Ishikawa (cell line): ENCODE data around the gene PABPN1L.

ENCODE experiments used
- CEBPB ChIP-seq: IDR thresholded peaks from 2 replicates; pipeline ENCODE4 v1.6.1; 2012
- CREB1 ChIP-seq: IDR thresholded peaks from 2 replicates; pipeline ENCODE4 v1.6.1; 2012; ENCODE audit warnings: low read depth
- EGR1 ChIP-seq: IDR thresholded peaks from 2 replicates; pipeline ENCODE4 v1.6.1; 2012
- EP300 ChIP-seq: IDR thresholded peaks from 2 replicates; pipeline ENCODE4 v1.6.1; 2012; ENCODE audit warnings: borderline replicate concordance
- FOXM1 ChIP-seq: IDR thresholded peaks from 2 replicates; pipeline ENCODE4 v1.6.1; 2012; ENCODE audit warnings: low read depth, borderline replicate concordance
- NFIC ChIP-seq: IDR thresholded peaks from 2 replicates; pipeline ENCODE4 v1.6.1; 2012
- RAD21 ChIP-seq: IDR thresholded peaks from 2 replicates; pipeline ENCODE4 v1.6.1; 2012; ENCODE audit warnings: low read depth
- TAF1 ChIP-seq: IDR thresholded peaks from 2 replicates; pipeline ENCODE4 v1.6.1; 2012; ENCODE audit warnings: low read depth, mild to moderate bottlenecking
- TCF12 ChIP-seq: IDR thresholded peaks from 2 replicates; pipeline ENCODE4 v1.6.1; 2012; ENCODE audit warnings: low read depth
- TEAD4 ChIP-seq: IDR thresholded peaks from 2 replicates; pipeline ENCODE4 v1.6.1; 2012
- YY1 ChIP-seq: IDR thresholded peaks from 2 replicates; pipeline ENCODE4 v1.6.1; 2012; ENCODE audit warnings: low read depth
- ZBTB7A ChIP-seq: IDR thresholded peaks from 2 replicates; pipeline ENCODE4 v1.6.1; 2012; ENCODE audit warnings: low read depth
- TF ChIP-seq, protein P1 (sequence below): IDR thresholded peaks from 2 replicates; pipeline ENCODE4 v1.6.1; 2012
- TF ChIP-seq, protein P2 (sequence below): IDR thresholded peaks from 2 replicates; pipeline ENCODE4 v1.6.1; 2012; ENCODE audit warnings: low read depth, mild to moderate bottlenecking
- TF ChIP-seq, protein P3 (sequence below): IDR thresholded peaks from 2 replicates; pipeline ENCODE4 v1.6.1; 2012

Gene PABPN1L

DNA sequence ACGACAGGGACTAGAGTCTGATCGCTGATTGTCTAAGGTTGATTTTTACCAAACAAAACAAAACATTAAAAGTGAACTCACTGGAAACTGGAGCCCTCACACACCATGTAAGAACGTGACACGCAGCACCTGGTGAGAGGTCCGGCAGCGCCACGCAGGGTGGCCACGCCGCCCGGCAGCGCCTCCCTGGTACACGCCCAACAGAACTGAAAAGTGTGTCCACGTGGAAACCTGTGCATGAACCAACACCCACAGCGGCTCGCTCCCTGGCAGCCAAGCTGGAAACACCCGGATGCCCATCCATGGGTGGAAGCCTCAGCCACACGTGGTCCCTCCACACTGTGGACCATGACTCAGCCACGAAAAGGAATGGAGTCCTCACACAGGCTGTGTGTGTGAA, 18.8 kb downstream of the PABPN1L start:
- TF ChIP-seq FOXM1 (no peak), EGR1 (no peak), YY1 (no peak), ZBTB7A (no peak), TCF12 (no peak), TAF1 (no peak), CREB1 (no peak), NFIC (no peak)
- TF ChIP-seq, protein P1, sequence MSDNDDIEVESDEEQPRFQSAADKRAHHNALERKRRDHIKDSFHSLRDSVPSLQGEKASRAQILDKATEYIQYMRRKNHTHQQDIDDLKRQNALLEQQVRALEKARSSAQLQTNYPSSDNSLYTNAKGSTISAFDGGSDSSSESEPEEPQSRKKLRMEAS = no peak
- TF ChIP-seq, protein P2, sequence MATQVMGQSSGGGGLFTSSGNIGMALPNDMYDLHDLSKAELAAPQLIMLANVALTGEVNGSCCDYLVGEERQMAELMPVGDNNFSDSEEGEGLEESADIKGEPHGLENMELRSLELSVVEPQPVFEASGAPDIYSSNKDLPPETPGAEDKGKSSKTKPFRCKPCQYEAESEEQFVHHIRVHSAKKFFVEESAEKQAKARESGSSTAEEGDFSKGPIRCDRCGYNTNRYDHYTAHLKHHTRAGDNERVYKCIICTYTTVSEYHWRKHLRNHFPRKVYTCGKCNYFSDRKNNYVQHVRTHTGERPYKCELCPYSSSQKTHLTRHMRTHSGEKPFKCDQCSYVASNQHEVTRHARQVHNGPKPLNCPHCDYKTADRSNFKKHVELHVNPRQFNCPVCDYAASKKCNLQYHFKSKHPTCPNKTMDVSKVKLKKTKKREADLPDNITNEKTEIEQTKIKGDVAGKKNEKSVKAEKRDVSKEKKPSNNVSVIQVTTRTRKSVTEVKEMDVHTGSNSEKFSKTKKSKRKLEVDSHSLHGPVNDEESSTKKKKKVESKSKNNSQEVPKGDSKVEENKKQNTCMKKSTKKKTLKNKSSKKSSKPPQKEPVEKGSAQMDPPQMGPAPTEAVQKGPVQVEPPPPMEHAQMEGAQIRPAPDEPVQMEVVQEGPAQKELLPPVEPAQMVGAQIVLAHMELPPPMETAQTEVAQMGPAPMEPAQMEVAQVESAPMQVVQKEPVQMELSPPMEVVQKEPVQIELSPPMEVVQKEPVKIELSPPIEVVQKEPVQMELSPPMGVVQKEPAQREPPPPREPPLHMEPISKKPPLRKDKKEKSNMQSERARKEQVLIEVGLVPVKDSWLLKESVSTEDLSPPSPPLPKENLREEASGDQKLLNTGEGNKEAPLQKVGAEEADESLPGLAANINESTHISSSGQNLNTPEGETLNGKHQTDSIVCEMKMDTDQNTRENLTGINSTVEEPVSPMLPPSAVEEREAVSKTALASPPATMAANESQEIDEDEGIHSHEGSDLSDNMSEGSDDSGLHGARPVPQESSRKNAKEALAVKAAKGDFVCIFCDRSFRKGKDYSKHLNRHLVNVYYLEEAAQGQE = no peak
- TF ChIP-seq, protein P3, sequence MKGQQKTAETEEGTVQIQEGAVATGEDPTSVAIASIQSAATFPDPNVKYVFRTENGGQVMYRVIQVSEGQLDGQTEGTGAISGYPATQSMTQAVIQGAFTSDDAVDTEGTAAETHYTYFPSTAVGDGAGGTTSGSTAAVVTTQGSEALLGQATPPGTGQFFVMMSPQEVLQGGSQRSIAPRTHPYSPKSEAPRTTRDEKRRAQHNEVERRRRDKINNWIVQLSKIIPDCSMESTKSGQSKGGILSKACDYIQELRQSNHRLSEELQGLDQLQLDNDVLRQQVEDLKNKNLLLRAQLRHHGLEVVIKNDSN = no peak

DNA sequence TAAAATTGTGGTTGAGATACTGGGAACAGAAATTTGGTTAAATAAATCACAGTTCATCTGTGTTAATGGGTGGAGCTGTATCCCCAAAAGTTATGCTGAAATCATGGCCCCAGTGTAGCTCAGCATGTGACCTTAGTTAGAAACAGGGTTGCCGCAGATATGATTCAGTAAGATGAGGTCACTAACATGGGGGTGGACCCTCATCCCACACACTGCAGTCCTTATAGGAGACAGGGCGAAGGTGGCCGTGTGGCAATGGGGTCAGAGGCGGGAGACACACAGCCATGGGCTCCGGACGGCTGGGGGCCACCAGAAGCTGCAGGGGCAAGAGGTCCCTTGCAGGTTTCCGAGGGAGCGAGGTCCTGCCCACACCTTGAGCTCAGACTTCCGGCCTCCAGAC, 20.4 kb downstream of the PABPN1L start:
- TF ChIP-seq TEAD4 = no peak
- TF ChIP-seq RAD21 = no peak
- no peak for TF ChIP-seq EGR1
- TF ChIP-seq NFIC = no peak
- TF ChIP-seq TAF1 = no peak
- TF ChIP-seq, protein P3 = no peak
- no peak for TF ChIP-seq EP300
- no peak for TF ChIP-seq CEBPB
- TF ChIP-seq YY1 = no peak

DNA sequence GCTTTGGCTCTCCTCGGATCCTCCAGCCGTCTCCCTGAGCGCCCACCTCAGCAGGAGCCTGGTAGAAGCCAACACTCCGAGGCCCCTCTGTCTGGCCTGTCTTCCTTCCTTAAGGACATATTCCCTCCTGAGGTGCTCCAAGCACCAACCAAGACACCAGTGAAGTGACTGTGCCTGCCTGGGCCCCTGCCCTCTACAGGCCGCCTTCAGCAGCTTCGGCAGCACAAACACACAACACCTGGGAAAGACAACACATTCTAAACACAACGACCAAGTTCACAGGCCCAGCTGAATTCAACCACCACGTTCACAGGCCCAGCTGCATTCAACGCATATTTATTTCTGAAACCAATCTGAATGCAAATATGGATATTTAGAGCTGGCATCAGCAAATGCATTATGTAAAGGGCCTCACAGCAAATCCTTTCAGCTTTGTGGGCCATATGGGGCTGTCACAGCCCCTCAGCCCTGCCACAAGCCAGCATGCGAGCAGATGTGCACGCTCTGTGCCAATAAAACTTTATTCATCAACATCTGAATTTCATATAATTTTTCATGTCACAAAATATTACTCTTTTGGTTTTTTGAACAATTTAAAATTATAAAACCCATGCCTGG, 21.9 kb downstream of the PABPN1L start:
- TF ChIP-seq EGR1 (no peak), RAD21 (no peak), TCF12 (no peak)
- TF ChIP-seq, protein P3 = no peak

DNA sequence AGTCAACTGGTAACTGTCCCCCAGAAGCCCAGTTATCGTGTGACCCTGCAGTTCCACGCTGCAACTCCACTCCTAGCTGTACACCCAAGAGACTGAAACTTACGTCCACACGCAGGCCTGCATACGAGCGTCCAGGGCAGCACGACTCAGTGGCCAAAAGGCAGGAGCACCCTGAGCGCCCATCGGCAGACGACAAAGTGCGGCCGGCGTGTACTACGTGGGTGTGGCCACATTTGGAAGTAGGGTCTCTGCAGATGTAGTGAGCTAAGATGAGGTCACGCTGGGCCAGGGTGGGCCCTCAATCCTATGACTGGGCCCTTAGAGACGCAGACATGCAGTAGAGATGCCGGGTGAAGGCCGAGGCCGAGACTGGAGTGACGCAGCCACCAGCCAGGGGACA, 23.2 kb downstream of the PABPN1L start:
- no peak for TF ChIP-seq ZBTB7A
- TF ChIP-seq CEBPB = no peak

DNA sequence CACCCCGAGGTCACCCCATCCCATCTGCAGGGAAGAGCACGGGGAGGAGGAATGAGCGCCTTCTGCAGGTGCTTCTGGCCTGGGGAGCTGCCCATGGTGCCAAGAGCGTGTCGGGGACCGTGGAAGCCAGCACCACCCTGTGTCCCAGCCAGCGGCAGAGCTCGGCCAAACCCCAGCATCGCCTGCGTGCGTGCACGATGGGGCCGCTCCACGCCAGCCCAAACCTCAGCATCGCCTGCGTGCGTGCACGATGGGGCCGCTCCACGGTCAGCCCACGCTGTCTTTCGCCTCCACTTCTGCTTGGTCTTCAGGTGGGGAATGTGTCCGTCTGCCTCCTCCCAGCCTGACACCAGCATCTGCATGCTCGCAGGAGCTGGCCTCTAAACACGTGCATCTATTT, 23.7 kb downstream of the PABPN1L start:
- TF ChIP-seq, protein P1 = no peak
- TF ChIP-seq NFIC = no peak
- no peak for TF ChIP-seq CEBPB
- TF ChIP-seq CREB1 = no peak
- no peak for TF ChIP-seq RAD21
- no peak for TF ChIP-seq EP300

DNA sequence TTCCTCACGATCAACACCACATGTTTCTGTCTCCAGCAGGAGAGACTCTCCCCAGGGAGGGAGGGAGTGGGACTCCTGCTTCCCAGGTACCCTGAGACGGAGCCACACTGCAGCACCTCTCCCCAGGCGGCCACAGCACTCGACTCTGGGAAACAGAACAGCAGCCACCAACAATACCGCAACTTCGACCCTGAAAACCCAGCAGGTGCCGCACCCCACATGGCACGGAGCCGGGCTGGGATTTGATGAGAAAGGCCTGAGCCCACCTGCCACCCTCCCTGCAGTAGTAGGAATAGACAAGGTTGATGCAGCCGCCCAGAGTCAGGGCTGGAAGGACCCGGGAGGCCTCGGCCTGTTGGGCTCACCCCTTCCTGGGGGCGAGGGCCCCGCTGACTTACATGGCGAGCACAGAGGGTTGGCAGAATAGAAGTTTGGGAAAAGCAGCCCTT, 24.1 kb downstream of the PABPN1L start:
- TF ChIP-seq, protein P2 = no peak
- TF ChIP-seq CREB1 (no peak), TAF1 (no peak), EGR1 (no peak), EP300 (no peak), FOXM1 (no peak), TCF12 (no peak), TEAD4 (no peak), NFIC (no peak)
- TF ChIP-seq, protein P1 = no peak
- TF ChIP-seq, protein P3 = no peak
